GM12864 (cell line): Measurements from ENCODE around the gene KIF25.

Experiments used
- DNase-seq: peaks from one replicate; pipeline ENCODE4 v3.0.0-alpha.2; 2011; ENCODE audit warnings: low read depth
- H3K4me3 ChIP-seq: 2 replicates; pipeline ENCODE4 v1.5.1; 2011; ENCODE audit warnings: mild to moderate bottlenecking, low read depth, low read length, control low read depth
- CTCF ChIP-seq: IDR thresholded peaks from 2 replicates; pipeline ENCODE4 v1.5.1; 2011; ENCODE audit warnings: low read depth, mild to moderate bottlenecking, moderate library complexity, low read length, control low read depth, inconsistent platforms; ENCODE audit errors: missing control alignments

The KIF25 gene

DNA sequence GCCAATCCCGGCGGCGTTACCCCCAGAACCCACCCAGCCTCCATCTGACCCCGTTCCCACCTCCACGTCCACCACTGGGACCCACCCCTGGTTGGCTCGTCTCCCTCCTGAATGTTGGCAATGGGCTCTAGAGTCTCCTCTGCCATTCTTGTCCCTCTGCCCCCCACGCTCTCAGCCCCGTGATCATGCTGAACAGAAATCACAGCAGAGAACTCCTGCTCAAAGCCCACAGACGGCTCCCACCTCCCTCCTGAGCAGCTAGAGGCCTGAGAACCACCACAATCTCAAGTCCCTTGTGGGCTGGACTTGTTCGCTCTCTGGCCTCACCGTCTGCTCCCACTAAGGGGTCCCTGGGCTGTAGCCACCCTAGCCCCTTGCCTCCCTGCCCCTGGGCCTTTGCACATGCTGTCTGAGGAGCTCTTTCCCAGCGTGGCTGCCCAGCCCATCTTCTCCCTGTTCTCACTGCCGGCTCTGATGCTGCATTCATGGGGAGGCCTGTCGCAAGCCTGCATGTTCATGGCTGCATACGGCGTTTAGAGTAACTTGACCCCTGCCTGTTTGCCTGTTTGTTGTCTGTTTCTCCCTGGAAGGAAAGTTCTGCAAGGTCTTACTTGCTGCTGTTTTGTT is 92.7 kb downstream of the KIF25 start:
- TF ChIP-seq CTCF, result no peak
- no peak for DNase-seq
- no peak overlapping the region for H3K4me3 ChIP-seq

DNA sequence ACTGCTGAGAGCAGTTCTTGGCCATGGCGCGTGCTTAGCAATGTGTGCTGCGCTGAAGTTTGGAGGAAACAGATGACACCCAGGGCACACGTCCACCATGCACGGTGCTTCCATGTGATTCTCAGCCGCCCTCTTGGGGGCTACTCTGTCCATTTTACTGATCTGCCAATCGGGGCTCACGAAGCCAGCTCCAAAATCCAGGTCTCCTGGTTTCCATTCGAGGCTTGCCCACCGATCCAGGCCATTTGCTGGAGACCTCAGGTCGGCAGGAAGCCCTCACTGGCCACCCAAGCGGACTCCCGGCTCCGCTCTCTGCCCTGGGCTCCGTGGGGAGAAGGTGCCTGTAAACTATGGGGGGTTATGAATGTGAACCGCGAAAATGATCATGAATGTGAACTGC is 93.2 kb downstream of the KIF25 start:
- no peak for TF ChIP-seq CTCF
- no peak for DNase-seq
- no peak overlapping the region for H3K4me3 ChIP-seq

- TF ChIP-seq CTCF, result no peak
- H3K4me3 ChIP-seq, result no peak overlapping the region
- DNase-seq, result no peak
Measured at GRCh38 chr6:168091381-168092264, 94.2 kb downstream of the KIF25 start.

GRCh38 chr6:168092541-168092940 is 95.1 kb downstream of the KIF25 start:
- no peak overlapping the region for H3K4me3 ChIP-seq
- DNase-seq, result no peak

GRCh38 chr6:168093071-168093505 is 95.6 kb downstream of the KIF25 start:
- H3K4me3 ChIP-seq, result no peak overlapping the region
- no peak for DNase-seq
- no peak for TF ChIP-seq CTCF

More at GRCh38 chr6:168092541-168092940, 95.1 kb downstream of the KIF25 start:
- no peak for TF ChIP-seq CTCF

DNA sequence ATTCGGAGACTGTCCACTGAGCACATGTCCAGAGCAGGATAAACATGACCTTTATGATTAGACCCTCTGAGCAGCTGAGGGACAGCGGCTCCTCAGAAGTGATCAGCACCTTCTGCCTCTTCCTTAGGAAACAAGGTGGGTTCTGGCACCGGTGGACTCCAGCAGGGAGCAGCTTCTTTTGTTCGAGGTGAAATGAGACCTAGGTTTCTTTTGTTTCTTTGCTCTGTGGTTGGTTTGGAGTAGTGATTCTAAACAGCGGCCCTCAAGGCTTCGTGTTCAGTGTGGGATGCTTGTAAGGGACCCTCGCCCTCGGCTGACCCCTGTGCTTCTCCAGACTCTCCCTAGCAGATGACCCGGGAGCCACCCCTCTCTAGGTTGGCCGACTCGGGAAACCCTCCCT is 96.2 kb downstream of the KIF25 start:
- DNase-seq, result no peak
- TF ChIP-seq CTCF, result no peak
- H3K4me3 ChIP-seq, result no peak overlapping the region
